NCI-H2081 (cell line): ENCODE measurements around the gene POLD2.

Source experiments
- DNase-seq, 2 experiments: peaks; one replicate each; lab custom pipeline; 2025; lab: John Stamatoyannopoulos, UW

Gene POLD2

DNA sequence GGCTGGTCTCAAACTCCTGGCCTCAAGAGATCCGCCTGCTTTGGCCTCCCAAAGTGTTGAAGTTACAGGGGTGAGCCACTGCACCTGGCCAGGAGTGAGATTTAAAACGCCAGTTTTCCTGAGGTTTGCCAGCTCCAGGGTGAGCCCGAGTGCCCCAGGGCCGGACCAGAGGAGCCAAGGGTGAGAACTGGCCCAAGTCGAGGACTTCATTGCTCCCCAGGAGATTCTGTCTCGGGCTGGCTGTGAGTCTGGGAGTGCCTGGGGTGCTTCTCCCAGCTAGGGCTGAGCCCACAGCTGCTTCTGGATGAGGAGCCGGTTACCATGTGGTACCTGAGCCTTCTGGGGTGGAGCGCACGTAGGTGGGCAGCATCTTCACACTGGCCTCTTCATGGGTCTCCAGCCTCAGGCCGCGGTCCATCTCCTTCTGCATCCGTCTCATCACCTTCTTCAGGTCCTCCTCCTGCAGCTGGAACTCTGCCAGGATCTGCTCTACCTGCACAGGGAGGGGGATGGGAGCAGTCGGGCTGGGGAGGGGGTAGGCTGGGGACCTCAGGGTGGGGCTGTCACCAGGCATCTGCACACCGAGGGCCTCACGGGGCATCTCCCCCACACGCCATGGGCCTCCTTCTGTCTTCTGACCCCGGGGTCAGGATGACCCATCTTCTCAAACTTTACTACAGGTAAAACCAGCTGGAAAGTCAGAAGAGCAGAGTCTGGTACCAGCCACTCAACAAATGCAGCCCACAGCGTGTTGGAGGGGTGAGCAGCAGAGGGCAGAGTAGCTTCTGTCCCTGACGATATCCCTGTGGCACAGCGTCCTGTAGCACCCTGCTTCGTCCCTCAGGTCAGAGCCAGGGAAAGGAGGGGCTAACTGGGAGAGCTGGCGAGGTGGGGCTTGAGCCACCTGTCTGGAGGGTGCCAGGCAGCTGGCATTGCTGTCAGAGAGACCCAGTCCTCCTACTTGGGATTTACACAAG is 29.9 kb upstream of the POLD2 start:
- no peak for DNase-seq

DNA sequence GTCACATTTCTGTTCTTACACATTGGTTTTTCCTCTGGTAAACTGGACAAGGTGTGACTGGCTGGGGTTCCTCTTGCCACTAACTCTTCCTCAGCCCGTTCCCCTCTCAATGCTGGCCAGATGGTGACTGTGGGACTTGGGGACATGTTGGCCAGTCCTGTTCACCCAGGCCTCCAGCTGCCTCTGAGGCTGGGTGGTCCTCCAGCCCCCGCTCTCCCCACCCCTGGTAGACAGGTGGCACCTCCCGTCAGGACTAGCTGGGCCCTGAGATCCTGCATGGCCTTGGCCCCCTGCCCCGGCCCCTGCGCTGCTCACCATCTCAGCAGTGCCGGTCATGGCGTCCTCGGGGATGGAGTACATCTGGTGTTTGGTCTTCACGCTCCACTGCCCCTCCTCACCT is 28.6 kb upstream of the POLD2 start:
- no peak for DNase-seq

DNA sequence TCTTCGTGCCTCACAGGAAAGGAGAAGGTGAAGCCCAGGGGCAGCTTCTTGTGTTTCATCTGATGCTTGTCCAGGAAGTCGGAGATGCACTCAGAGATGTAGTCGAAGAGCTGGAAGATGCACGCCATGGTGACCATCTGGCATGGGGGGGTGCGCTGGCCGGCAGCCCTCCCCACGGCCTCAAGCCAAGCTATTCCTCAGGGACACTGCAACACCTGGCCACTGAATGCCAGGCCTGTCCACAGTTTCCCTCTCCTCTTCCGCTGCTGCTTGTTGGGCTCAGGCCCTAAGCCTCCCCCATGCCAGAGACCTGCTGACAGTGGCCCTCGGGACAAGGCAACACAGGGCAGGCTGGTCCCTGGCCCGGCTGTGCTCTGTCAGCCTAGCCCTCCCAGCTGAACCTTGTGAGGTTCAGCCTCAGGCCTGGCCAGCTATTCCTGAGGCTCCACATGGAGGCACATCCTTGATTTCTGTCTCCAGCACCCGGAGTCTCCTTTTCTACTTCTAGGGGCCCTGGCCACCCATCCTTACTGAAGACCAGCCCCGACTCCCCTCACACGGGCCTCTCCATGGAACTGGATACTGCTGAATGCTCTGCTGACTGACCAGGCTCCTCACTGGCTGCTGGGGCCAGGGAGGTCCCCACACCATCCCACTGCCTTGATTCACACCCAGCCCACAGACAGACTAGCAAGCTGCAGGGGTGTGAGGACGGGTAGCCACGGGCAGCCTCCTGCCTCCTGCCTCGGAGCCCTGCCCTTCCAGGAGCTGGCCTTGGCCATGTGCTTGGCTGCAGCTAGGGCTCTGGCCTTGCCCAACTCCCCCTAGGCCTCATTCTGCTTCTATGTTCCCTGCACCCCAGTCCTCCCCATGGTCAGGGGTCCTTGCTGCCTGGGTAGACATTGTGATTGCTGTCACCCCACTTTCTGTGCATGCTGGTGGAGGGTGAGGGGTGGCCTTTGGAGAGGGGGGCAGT is 27.9 kb upstream of the POLD2 start:
- no peak for DNase-seq

DNA sequence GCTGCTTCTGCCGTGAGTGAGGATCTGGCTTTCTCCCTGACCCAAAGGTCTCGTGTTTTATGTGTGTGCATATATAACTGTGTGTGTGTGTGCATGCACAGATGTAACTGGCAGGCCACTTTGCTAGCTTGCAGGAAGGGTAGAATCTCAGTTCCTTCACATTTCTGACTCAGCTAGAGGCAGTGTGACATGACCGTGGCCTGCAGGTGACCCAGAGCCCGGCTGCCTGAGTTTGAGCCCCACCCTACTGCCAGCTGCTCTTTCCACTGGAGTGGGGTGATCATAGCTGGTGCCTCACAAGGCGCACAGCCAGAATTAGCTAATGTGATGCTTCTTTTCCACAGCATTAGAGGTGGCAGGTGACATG is 27.1 kb upstream of the POLD2 start:
- no peak for DNase-seq

DNA sequence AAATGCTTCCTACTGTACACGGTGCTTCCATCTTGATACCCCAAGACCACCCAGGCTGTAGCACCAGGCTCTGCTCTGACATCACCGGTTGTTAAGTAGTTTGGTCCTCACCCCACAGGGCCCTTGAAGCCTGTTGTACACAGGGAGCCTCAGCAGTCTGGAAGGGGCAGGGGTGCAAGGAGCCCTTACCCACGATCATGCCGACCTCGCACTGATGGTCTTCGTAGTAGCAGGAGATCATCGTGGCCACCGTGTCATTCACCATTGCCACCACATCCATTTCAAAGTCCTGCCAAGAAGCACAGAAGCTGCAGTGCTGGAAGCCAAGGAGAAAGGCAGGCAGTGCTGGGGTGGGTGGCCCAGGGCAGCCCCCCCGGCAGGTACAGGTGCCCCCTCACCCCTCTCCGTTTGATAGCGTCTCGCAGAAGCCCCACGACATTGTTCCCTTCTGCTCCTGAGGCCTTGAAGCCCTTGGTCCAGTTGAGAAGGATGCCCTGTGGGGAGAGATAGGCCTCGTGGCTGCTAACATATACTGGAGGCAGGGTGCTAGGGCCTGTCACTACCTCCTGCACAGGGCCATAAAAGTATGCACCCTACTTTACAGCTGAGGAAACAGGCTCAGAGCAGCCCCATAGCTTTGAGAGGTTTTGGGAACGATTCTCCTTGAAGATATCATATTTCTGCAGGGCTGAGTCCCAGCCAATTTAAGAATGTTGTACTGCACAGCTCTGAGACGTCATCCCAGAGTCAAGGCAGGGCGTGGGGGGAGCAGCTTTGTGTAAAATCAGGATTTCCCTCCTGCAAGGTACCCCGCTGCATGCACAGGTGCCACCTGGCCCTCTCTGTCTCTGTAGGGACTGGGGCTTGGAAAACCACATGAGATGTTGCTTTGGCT is 26.5 kb upstream of the POLD2 start:
- no peak for DNase-seq

DNA sequence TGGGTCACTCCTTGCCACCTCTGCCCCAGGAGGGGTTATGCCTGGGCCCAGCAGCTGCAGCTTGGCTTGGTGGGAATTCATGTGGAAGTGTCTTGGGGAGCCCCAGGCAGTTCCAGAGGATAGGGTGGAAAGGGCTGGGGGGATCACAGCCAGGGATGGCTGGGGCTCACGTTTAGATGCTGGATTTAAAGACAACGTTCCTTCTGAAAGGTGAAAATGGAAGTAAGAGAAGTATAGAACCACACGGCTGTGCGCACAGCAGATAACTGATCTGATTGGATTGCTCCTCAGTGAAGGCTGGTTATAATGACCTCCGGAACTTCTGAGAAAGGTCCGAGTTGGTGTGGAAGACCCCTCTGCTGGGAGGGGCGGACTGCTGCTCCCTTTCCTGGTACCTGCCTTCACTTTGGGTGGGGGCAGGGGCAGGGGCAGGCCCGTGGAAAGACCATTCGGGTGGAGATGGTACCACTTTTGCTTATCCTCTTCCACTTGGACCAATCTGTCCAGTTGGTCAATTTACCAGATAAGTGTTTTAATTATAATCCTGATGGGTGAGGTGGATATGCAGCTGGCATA is 25.7 kb upstream of the POLD2 start:
- DNase-seq, result no peak

DNA sequence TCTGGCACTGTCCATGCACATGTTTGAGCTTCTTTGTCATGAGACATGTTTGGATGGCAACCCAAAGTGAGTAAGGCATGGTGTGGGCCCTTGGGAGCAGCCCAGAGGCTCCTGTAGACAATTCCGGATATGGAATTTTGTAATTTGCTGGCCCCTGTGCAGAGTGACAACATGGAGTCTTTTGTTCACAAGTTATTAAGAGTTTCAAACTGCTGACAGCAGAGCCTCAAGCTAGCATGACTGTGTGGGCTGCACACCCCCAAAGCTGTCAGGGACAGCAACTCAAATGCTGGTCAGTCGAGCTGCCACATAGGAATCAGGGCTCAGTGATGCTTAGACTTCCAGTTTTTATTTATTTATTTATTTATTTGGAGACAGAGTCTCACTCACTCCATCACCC is 24.8 kb upstream of the POLD2 start:
- DNase-seq, result no peak

DNA sequence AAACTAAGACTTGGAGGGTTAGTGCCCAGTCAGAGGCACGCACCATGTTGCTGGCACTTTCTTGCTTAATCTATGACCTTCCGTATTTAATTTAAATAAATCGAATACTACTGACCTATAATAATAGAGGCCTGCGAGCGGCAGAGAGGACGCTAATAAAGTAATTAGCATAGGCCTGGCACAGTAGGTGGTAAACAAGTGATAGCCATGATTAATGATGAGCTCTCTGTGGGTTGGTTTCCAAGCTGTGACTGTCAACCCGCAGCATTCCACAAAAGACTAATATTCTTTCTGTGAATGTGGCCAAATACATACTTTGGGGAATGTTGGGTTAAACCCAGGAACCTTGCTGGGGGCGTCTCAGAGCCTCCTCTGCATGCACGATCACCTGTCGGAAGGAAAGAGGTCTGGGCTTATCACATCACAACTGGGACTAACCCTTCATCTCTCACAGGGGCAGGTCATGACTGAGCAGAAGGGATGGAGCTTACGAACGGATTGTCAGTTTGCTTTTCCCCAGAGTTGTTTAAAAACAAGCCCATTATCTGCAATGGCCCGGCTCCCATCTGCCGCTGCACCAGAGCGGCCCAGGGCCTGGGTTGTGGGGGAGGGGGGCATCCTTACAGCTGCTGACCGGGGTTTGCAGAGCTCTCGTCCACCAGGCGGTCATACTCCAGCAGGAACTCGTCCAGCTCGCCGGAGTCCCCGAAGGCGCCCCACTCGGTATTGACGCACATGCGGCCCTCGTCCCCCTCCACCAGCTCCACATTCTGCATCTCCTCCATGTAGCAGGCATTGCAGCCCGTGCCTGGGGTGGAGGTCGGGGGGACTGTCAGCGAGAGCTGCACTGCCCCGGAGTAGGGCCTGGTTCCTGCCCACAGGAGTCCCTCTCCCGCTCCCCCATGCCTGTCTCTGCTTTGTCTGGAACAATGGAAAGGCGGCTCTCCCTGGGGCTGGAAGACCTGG is 24.0 kb upstream of the POLD2 start:
- no peak for DNase-seq

DNA sequence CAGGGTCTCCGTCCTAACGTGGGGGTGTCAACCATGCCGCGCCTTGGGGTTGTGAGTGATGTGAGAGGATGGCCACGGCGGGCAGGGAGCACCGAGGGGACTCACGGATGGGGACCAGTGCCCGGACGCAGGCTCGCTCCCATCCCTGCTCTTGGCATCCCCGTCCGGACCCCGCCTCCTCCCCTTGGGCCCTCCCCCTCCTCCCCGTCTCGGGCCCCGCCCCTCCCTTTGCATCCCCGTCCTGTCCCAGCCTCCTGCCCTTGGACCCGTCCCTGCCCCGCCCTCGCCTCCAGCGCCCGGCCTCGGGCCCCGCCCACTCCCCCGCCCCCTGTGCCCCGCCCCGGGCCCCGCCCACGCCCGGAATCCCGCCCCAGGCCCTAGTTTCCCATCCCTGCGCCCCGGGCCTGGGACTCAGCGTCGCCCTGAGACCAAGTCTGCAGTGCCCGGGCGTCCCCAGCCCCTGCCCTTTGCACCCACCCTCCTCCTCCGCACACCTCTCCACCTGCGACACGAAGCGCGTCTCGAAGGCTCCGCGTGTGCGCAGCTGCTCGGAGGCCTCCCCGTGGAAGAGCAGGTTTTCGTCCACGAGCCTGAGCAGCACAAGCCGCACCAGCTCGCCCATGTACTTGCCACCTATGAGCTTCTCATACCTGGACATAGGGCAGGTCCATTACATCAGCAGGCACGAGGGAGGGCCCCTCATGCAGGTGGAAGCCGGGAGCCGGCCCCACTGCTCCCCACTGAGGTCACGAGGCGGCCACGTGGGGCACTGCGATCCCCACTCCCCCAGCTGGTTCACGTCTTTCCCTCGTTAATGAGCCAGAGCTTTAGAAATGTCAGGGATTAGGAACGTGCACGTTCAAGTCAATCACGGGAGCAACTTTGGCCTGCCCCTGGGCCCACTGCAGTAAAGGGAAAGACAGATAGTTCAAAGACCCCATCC is 22.9 kb upstream of the POLD2 start:
- DNase-seq, result no peak

DNA sequence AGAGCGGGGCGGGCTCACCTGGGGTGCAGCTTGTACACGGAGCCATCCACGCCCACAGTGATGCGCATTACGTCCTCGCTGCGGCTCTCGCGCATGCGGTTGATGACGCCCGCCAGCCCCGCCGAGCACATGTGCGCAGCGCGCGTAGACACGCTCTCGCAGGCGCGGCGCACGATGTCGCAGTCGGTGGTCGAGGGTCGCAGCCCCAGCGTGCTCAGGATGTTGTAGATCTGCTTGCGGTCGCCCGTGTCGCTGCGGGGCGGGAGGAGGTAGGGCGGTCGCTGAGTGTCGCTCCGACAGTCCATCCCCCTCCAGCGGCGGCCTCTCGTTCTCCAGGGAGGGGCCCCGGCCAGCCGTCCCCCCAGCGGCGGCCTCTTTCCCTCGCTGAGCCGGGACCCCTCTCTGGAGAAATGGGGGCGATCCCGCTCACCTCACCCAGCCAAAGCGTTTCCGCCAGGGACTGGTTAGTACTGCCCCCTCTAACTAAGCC is 22.2 kb upstream of the POLD2 start:
- no peak for DNase-seq

DNA sequence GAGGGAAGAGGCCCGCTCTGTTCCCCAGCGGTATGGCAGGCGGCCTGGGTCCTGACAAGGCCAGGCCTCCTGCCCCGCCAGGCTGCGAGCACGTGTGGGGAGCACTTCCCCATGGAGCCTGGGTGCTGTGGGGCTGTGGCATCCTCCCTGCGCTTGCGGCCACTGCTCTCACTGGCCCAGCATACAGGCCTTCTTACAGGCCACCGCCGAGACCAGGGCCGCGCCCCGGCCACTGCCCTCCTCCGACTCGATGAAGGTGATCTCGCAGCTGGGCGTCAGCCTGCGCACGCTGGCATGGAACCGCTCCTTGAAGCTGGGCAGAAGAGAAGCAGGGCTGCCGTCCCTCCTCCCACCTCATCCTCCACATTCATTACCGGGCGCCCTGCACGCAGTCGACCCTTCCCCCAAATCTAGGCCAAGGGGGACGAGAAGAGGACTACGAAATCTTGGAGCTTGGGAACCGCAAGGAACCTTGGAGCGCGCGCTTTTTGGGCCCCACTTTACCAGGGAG is 21.7 kb upstream of the POLD2 start:
- DNase-seq, result no peak

DNA sequence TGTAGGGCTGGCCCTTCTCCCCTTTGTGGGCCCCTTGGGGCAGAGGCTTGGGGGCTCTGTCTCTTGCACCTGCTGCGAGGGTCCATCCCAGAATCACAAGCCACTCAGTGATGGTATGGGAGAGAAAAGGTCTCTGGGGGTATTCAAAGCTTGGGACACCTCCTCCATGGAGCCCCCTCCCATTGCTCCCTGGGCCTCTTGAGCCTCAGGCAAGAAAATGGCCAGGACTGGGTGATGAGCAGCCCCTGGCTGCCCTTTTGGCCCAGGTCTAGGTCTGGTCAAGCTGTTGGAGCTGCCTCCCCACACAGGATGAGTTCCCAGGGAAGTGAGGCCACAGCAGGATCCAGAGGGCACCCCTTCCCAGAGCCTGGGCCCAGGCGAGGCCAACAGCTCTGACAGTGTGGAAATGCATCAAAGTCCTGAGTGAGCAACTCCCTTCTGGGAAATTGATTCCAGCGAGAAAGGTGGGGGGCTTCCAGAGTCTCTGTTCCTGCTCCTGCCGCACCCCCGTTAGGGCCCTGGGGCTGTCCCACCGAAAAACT is 21.1 kb upstream of the POLD2 start:
- DNase-seq, result no peak

DNA sequence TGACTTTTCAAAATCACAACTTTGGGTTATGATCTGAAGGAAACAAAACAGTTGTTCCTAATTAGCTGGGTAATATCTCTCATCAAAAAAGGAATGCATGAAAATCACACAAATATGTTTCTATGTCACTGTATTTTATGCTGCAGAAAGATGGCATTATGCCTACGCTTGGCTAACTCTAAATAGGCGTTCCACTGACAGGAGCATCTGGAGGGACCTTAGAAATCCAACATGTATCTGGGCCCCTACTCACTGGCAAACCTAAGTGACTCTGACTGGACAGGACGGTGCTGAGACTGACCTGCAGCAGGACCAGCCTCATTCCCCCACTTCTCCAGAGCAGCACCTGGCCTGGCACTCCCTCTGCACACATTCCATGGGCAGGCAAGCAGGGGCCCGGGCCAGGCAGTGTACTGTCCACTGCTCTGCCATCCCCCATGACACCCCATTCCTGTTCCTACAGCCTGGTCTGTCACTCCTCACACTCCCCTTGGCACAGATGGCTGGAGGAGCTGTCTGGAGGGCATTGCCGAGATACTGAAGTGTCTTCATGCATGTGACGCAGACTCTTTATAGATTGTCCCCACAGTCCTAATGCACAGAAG is 20.4 kb upstream of the POLD2 start:
- DNase-seq, result no peak

DNA sequence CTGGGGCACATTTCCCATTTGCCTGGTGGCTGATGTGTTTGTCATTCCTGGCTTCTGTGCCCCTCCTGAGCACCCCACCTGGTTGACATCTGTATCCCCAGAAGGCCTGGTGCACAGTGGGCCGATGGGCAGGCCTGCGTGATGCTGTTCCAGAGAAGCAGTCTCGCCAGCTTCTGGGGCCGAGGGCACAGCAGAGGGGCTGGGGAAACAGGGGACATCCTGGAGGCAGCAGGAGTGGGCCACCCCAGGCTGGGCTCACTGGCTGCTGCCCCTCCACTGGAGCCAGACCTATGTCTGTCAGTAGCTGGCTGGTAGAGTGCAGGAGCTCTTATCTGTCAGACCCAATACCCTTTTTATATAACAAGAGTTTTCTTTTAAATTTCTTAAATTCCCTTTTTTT is 18.7 kb upstream of the POLD2 start:
- DNase-seq, result no peak

DNA sequence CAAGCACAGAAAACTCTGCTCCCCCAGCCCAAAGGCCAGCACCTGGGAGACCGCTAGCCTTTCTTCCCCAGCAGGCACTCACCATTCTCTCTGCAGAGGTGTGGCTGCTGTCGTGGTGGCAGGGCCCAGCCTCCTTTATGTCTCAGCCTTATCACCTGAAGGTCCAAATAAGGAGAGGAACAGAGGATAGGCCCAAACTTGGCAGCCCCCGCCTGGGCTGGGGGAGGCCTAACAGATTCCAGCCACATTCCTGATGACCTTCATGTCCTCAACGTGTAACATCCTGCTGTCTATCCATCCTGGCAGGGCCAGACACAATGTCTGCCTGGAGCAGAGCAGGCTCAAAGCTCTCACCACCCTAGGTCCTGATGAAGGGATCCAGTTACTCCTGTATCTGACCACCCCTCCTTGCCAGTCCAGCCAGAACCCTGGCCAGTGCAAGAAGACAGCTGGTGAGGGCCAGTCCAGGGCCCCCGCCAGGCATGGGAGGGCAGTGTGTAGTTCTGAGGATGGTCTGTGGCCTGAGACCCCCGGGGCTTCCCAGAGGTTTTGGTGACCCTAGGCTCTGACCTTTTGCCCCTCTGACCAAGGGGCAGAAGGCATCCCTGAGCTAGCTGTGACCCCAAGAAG is 18.0 kb upstream of the POLD2 start, which contains the start of gene MYL7:
Gene MYL7 (minus strand): TSS at position 112 of the 630 bp plus-strand sequence. CDS start 27 bp downstream, at position 85.
- no peak for DNase-seq

DNA sequence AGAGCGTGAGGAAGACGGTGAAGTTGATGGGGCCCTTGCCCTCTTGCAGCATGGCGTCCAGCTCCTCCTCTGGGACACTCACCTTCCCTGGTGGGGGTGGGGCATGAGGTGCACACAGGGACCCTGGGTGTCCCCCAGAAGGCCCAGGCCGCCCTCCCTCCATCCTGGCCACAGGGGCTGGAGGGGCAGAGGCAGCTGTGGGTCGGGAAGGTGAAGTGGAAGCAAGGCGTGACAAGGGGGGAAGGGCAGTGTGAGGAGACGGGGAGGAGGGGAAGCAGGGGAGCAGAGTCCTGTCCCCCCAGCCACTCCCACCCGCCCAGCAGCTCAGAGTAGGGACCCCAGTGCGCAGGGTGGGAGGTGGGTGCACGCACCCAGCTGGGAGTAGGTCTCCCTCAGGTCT is 17.0 kb upstream of the POLD2 start:
- DNase-seq, result no peak

DNA sequence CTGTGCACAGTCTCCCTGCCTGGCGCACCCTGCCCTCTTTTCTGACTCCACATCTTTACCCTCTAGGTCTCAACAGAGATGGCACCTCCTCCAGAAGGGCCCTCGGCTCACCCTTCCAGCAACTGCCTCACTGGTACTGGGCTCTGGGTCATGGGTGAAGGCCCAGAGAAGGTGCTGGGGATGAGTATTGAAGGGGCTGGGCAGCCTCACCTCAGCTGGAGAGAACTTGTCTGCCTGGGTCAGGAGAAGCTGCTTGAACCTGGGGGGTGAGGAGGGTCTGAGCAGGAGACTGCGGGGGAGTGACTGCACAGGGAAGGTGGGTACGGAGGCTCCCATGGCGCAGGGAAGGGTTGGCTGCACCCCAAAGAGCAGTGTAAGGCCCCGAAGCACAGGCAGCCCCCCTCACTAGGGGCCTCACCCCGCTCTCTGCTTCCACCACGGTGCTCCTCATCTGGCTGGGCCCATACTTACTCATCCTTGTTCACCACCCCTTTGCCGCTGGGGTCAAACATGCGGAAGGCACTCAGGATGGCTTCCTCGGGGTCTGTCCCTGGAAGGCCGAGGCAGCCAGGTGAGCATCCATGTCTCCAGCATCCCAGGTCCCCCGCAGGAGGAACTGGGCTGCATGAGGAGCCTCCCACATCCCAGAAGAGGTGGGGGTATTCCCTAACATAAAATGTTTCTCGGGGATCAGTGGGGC is 16.1 kb upstream of the POLD2 start:
- no peak for DNase-seq
